Stimulated activated naive CD8-positive, alpha-beta T cell treated with anti-CD3 and anti-CD28 coated beads, Interleukin-15, Interleukin-2, amounts not matched to agents 100 ng/mL and 50 ng/mL, for 24 hours (primary cell): ENCODE measurements around the gene FGD2.

Source experiments
- H3K27ac Mint-ChIP-seq: one replicate; pipeline ENCODE4 v1.8.0; 2021; ENCODE audit warnings: mild to moderate bottlenecking, mixed read lengths
- H3K27me3 Mint-ChIP-seq: one replicate; pipeline ENCODE4 v1.8.0; 2021; ENCODE audit warnings: mixed read lengths
- H3K36me3 Mint-ChIP-seq: one replicate; pipeline ENCODE4 v1.8.0; 2021; ENCODE audit warnings: low read depth, mixed read lengths
- H3K4me1 Mint-ChIP-seq: one replicate; pipeline ENCODE4 v1.8.0; 2021; ENCODE audit warnings: low read depth, mixed read lengths
- H3K4me3 Mint-ChIP-seq: one replicate; pipeline ENCODE4 v1.8.0; 2021; ENCODE audit warnings: mild to moderate bottlenecking, mixed read lengths
- H3K9me3 Mint-ChIP-seq: one replicate; pipeline ENCODE4 v1.8.0; 2021; ENCODE audit warnings: mixed read lengths

The FGD2 gene

DNA sequence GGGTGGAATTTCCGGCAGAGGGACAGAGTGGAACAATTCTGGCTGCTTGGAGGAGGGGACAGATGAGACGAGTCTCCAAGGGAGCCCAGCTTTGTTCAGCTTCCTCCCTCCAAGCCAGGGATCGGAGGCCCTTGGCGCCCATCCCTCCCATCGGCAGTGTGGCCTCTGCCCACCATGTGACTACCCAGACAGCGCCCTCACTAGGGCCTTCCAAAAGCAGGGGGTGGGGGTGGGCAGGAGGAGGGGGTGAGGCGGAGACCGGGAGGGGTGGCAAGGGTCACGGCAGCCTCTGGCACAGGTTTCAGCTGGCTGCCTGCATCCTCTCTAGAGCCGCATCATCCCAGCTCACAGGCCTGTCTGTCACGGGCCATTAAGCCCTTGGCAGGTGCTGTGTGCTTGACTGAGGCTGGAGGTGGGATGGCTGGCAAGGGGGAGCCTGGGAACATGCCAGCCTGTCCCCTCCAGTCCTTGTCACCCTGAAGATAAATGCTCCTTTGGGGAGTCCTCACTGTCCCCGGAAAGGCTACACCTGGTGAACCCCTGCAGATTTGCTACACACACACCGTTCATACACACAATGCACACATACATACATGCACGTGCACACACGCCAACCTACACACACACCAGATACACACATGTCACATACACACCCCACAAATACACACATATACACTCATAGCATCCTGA lies 6.2 kb upstream of the FGD2 start:
- Mint-ChIP-seq H3K9me3 (no peaks in the 10 kb centered on the region), H3K4me3 (no peak overlapping the region), H3K27ac (peak overlapping the region; percentile 18), H3K27me3 (no peaks in the 10 kb centered on the region), H3K4me1 (no peaks in the 10 kb centered on the region), H3K36me3 (no peaks in the 10 kb centered on the region)

DNA sequence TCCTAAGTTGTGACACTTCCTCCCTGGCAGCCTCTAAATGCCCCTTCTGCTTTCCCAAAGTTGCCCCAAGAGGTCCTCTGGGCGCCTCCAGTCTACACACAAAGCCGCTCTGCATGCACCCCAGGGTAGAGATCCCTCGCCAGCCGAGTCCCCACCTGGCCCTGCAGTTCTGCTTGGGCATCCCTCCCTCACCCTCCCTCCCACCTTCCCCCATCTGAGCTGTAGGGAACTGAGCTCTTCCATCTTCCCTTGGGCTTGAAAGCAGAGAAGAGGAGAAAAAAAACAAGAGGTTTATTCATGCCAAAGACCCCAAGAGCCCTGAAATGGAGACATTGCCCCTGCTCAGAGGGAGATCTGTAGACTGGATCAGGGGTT lies 5.7 kb upstream of the FGD2 start:
- H3K4me3 Mint-ChIP-seq = no peak overlapping the region
- no peaks in the 10 kb centered on the region for H3K36me3 Mint-ChIP-seq
- H3K27me3 Mint-ChIP-seq = no peaks in the 10 kb centered on the region
- peak overlapping the region; percentile 18 for H3K27ac Mint-ChIP-seq
- H3K4me1 Mint-ChIP-seq = no peaks in the 10 kb centered on the region
- H3K9me3 Mint-ChIP-seq = no peaks in the 10 kb centered on the region

DNA sequence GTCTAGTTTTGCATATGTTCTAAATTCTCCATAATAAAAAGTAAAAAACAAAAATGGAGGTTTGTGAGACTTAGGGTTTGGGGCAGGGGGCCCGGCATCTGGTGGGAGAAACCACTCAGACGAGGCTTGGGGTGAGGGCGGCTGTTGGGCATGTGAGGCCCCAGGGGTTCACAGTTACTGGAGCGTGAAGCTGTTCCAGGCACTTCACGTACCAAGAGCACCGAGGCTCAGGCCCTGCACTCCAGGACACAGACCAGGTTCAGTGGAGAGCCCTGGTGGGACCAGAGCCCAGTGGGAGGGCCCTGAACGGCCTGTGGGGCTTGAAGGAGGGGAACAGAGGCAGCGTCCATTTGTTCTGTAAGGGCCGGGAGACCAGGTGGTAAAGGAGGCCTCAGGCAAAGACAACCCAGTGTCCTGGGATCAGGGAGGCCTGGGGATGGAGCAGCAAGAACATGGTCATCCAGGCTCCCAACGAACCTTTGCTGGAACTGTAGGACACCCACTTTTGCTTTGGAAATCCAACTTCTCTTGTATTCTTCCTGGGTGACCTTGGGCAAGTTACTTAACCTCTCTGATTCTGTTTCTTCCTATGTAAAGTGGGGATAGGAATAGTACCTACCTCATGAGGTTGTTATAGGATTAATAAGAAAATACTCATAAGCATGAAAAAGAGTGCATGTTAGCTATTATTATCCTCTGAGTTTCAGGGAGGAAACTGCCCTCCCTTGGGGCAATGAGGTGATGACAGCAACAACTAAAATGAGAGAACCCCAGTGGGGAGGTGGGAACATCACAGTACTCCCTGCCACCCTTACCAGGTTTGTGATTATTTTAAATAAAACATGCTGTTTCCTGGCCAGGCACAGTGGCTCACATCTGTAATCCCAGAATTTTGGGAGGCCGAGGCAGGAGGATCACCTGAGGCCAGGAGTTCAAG lies 1.1 kb upstream of the FGD2 start:
- H3K4me1 Mint-ChIP-seq = peaks cover 30% of the 10 kb centered on the region
- H3K36me3 Mint-ChIP-seq = no peaks in the 10 kb centered on the region
- H3K27me3 Mint-ChIP-seq = no peaks in the 10 kb centered on the region
- no peaks in the 10 kb centered on the region for H3K9me3 Mint-ChIP-seq
- no peak overlapping the region for H3K27ac Mint-ChIP-seq
- no peak overlapping the region for H3K4me3 Mint-ChIP-seq

- Mint-ChIP-seq H3K27ac (peak overlapping the region; percentile 65), H3K27me3 (no peaks in the 10 kb centered on the region), H3K9me3 (no peaks in the 10 kb centered on the region), H3K36me3 (no peaks in the 10 kb centered on the region), H3K4me3 (peak overlapping the region; percentile 58), H3K4me1 (peaks cover 30% of the 10 kb centered on the region)
Measured at GRCh38 chr6:37005827-37006567, 542 bp downstream of the FGD2 start.

GRCh38 chr6:37006793-37007339 lies 1.4 kb downstream of the FGD2 start:
- Mint-ChIP-seq H3K27ac (peak overlapping the region; percentile 65), H3K27me3 (no peaks in the 10 kb centered on the region), H3K36me3 (no peaks in the 10 kb centered on the region), H3K4me1 (peaks cover 30% of the 10 kb centered on the region), H3K9me3 (no peaks in the 10 kb centered on the region), H3K4me3 (peak overlapping the region; percentile 58)

DNA sequence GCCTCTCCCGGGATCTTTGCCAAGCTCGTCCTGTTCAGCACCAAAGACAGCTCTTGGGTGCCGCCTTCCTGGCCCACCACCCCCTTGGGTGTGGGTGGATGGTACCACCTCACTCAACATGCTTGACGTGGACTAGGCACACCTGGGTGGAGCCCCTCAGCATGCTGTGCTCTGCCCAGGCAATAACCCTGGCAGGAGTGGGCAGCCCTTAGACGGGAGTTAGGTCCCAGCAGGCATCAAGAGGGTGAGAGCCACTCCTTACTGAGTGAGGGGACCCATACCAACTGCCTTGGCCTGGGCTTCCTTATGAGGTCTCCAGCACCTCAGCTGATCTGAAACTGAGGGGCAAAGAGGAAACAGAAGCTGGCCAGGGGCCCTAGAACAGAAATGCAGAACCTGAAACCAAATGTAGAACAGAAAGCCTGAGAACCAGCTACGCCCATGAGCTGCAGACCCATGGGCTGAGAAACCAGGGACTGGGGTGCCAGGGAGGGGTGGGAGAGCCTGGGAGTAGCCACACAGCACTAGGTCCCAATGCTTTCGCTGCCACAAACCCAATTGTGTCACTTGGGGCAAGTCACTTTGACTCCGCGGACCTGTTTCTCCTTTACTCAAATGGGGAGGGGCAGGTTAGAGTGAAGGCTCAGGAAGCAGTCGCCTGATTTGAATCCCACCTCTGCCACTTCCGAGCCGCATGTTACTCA lies 2.0 kb downstream of the FGD2 start:
- no peaks in the 10 kb centered on the region for H3K9me3 Mint-ChIP-seq
- peak overlapping the region; percentile 58 for H3K4me3 Mint-ChIP-seq

DNA sequence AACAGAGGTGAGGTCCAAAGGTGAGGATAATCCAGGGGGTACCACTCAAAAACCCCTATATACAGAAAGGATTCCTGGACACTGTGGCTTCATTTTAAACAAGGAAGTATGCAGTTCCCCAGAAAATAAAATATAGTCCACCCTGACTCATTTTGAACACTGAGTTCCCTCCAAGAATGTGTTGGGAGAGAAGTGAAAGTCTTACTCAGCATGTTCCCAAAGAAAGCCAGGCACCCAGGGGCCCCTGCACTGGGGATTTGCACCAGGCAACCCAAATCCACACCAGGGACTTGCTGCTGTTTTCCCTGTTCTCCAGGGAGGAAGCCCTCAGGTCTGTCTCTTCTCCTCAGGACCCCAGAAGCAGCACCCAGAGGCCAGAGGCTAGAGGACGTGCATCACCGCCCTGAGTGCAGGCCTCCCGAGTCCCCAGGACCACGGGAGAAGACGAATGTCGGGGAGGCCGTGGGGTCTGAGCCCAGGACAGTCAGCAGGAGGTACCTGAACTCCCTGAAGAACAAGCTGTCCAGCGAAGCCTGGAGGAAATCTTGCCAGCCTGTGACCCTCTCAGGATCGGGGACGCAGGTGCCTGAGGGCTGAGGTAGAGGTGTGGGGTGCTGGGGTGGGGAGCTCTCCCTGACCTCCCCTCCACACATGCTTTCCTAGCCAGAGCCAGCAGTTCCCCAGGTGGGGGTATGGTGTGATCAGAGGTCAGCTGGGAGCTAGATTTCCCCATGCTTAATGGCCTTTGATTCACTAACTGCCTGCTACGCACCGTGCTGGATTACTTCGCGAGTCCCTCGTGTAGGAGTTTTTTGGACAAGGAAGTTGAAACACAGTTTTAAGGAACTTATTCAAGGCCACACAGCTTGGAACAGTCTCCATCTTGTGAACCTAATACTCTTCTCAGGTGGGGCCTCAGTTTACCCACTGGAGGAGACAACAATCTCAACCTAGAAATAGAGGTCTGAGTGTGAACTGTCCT lies 3.3 kb downstream of the FGD2 start:
- no peaks in the 10 kb centered on the region for H3K9me3 Mint-ChIP-seq
- peaks cover 30% of the 10 kb centered on the region for H3K4me1 Mint-ChIP-seq
- peak overlapping the region; percentile 58 for H3K4me3 Mint-ChIP-seq
- no peak overlapping the region for H3K27ac Mint-ChIP-seq
- H3K27me3 Mint-ChIP-seq = no peaks in the 10 kb centered on the region
- no peaks in the 10 kb centered on the region for H3K36me3 Mint-ChIP-seq

More for the DNA sequence above, 2.0 kb downstream of the FGD2 start:
- no peaks in the 10 kb centered on the region for H3K36me3 Mint-ChIP-seq
- no peaks in the 10 kb centered on the region for H3K27me3 Mint-ChIP-seq
- H3K27ac Mint-ChIP-seq = no peak overlapping the region
- H3K4me1 Mint-ChIP-seq = peaks cover 30% of the 10 kb centered on the region

- peaks cover 27% of the 10 kb centered on the region for H3K4me1 Mint-ChIP-seq
- H3K27me3 Mint-ChIP-seq = no peaks in the 10 kb centered on the region
- H3K4me3 Mint-ChIP-seq = no peak overlapping the region
- H3K9me3 Mint-ChIP-seq = no peaks in the 10 kb centered on the region
- no peak overlapping the region for H3K27ac Mint-ChIP-seq
- no peaks in the 10 kb centered on the region for H3K36me3 Mint-ChIP-seq
Measured at GRCh38 chr6:37010402-37010892, 5.0 kb downstream of the FGD2 start.

DNA sequence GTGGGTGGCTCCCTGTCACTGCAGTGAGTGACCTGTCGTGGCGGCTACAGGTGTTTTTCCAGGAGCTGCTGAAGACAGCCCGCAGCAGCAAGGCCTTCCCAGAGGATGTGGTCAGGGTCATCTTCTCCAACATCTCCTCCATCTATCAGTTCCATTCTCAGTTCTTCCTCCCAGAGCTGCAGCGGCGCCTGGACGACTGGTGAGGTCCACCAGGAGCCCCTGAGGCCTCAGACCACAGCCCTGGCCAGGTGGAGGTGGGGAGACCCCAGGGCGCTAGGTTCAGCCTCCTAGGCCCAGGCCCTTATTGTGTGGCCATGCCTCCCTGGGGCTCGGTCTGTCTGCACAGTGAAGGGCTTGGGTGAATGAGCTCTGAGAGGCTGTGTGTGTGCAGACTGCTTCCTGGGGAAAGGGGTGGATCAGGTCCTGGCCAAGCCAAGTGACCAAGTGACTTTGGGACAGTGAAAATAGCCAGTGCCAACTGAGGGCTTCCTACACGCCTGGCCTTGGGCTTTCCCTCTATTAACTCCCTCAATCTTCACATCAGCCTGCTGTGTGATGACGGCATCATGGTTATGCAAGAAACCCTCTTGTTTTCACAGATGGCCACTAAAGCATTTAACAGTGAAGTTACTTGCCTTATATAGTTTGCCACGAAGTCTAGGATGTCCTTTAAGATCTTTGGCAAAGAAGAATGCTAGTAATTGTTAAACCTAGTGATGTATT lies 6.4 kb downstream of the FGD2 start:
- Mint-ChIP-seq H3K36me3 (no peaks in the 10 kb centered on the region), H3K9me3 (no peaks in the 10 kb centered on the region), H3K27me3 (no peaks in the 10 kb centered on the region), H3K4me1 (peaks cover 14% of the 10 kb centered on the region), H3K27ac (no peak overlapping the region), H3K4me3 (no peak overlapping the region)

GRCh38 chr6:37013516-37014491 lies 8.3 kb downstream of the FGD2 start:
- H3K9me3 Mint-ChIP-seq = no peaks in the 10 kb centered on the region
- H3K27ac Mint-ChIP-seq = no peak overlapping the region
- H3K4me1 Mint-ChIP-seq = peaks cover 12% of the 10 kb centered on the region
- no peaks in the 10 kb centered on the region for H3K36me3 Mint-ChIP-seq
- H3K27me3 Mint-ChIP-seq = no peaks in the 10 kb centered on the region
- no peak overlapping the region for H3K4me3 Mint-ChIP-seq

- no peaks in the 10 kb centered on the region for H3K9me3 Mint-ChIP-seq
- no peak overlapping the region for H3K27ac Mint-ChIP-seq
- H3K4me1 Mint-ChIP-seq = peaks cover 16% of the 10 kb centered on the region
- no peaks in the 10 kb centered on the region for H3K27me3 Mint-ChIP-seq
- H3K36me3 Mint-ChIP-seq = no peaks in the 10 kb centered on the region
- H3K4me3 Mint-ChIP-seq = no peak overlapping the region
Measured at GRCh38 chr6:37014667-37015066, 9.2 kb downstream of the FGD2 start.

GRCh38 chr6:37015532-37015931 lies 10.1 kb downstream of the FGD2 start:
- Mint-ChIP-seq H3K4me3 (no peak overlapping the region), H3K27ac (no peak overlapping the region), H3K4me1 (peaks cover 16% of the 10 kb centered on the region), H3K36me3 (no peaks in the 10 kb centered on the region), H3K27me3 (no peaks in the 10 kb centered on the region), H3K9me3 (no peaks in the 10 kb centered on the region)
